ENCODE results near the gene PDK2. TPM values are rescaled to one million over a fixed set of nuclear protein-coding genes. Genes with fewer than 3 reads are reported as not detected.
A peak's percentile ranks its signal among the peaks of the same experiment; 100 is the strongest.

PDK2 gene
- total and polyA plus RNA-seq, 2 of the 4 experiments (the other 2 are of a cell fraction): 26.7 to 104 TPM

GRCh38 chr17:50095626-50096037, 481 bp downstream of the PDK2 start:
- Histone ChIP-seq H2AFZ (replicated peaks; ENCODE audit: low read length, poor library complexity) (peak overlapping the region; percentile 95), H2BK120ac (ENCODE audit: low read depth, low read length) (no peak overlapping the region), H3K36me3 (ENCODE audit: control insufficient read depth, insufficient read depth, low read length) (peaks cover 13% of the 10 kb centered on the region), H3K9me1 (ENCODE audit: insufficient read depth, low read length) (0 out of 2 replicates have a peak, but pooled peaks cover 6% of the 10 kb centered on the region), H4K8ac (ENCODE audit: low read depth in 2 of 2, low read length in 2 of 2) (peak overlapping the region; percentile 38 to 89), H2BK20ac (ENCODE audit: low read depth, low read length) (no peak overlapping the region), H4K5ac (ENCODE audit: low read depth, low read length) (peak overlapping the region; percentile 56), H3K9me3 (ENCODE audit: control insufficient read depth, insufficient read depth, low read length) (no peaks in the 10 kb centered on the region), H3K27me3 (ENCODE audit: control insufficient read depth, insufficient read depth, low read length) (no peaks in the 10 kb centered on the region), H3K23ac (ENCODE audit: low read depth, low read length) (peak overlapping the region; percentile 66; the same call in 1 of the 2 replicates), H4K20me1 (ENCODE audit: insufficient read depth, low read length) (peaks cover 3% of the 10 kb centered on the region), H3K14ac (replicated peaks; ENCODE audit: low read depth, low read length) (peak overlapping the region; percentile 86), H3K9ac (ENCODE audit: low read depth, low read length) (peak overlapping the region; percentile 82), H3K4me1 (ENCODE audit: control insufficient read depth, insufficient read depth, low read length) (peaks cover 9% of the 10 kb centered on the region), H2BK15ac (ENCODE audit: low read depth, low read length) (no peak overlapping the region), H3K56ac (ENCODE audit: extremely low read depth, insufficient read depth, low read length) (peak overlapping the region; percentile 35; the same call in 1 of the 2 replicates), H2BK5ac (ENCODE audit: low read depth, low read length, poor library complexity, severe bottlenecking) (no peak overlapping the region), H3K27ac (ENCODE audit: insufficient read depth, low read length) (peak overlapping the region; percentile 60), H3K18ac (ENCODE audit: low read depth, low read length) (peak overlapping the region; percentile 35; the same call in 1 of the 2 replicates), H2AK9ac (replicated peaks; ENCODE audit: low read depth, low read length, poor library complexity) (peak overlapping the region; percentile 97), H3K4ac (ENCODE audit: low read depth, low read length) (peak overlapping the region; percentile 66), H2AK5ac (ENCODE audit: low read depth, low read length) (peak overlapping the region; percentile 63), H3K4me2 (ENCODE audit: low read depth, low read length) (peak overlapping the region; percentile 92), H4K91ac (ENCODE audit: insufficient read depth, low read depth, low read length) (peak overlapping the region; percentile 37; the same call in 1 of the 2 replicates), H3K4me3 (ENCODE audit: insufficient read depth, low read depth, low read length) (peak overlapping the region; percentile 91), H3K79me1 (ENCODE audit: low read depth in 1 of 2, low read length in 2 of 2) (peaks cover 6 to 15% of the 10 kb centered on the region in 2 experiments; a peak in 3 of 4 replicates)
- BruUV-seq (replicated peaks): no TSS peak
- CTCF ChIA-PET: interaction anchor here (1.0 kb wide), 1 partner anchor 97 kb away, joined by 3 read pairs; no protein-coding TSS in a partner anchor
- intact Hi-C loops (cut with micrococcal nuclease): loop anchor here (1.0 to 2.0 kb wide), 3 partner anchors 53 to 69 kb away; no protein-coding TSS in a partner anchor
- no peak for TF ChIP-seq CEBPB (IDR thresholded peaks at IDR 0.05; ENCODE audit: low read depth, low read length)
- no peak for TF ChIP-seq RFX5 (IDR thresholded peaks at IDR 0.05; ENCODE audit: low read depth, low read length)
- no peak for TF ChIP-seq BHLHE40 (IDR thresholded peaks at IDR 0.05; ENCODE audit: low read depth, low read length)
- TF ChIP-seq CHD1 (IDR thresholded peaks at IDR 0.05; ENCODE audit: low read depth, low read length): no peak
- TF ChIP-seq, protein P1, sequence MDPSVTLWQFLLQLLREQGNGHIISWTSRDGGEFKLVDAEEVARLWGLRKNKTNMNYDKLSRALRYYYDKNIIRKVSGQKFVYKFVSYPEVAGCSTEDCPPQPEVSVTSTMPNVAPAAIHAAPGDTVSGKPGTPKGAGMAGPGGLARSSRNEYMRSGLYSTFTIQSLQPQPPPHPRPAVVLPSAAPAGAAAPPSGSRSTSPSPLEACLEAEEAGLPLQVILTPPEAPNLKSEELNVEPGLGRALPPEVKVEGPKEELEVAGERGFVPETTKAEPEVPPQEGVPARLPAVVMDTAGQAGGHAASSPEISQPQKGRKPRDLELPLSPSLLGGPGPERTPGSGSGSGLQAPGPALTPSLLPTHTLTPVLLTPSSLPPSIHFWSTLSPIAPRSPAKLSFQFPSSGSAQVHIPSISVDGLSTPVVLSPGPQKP (IDR thresholded peaks at IDR 0.05; ENCODE audit: borderline replicate concordance, low read depth, low read length): no peak
- TF ChIP-seq RCOR1 (IDR thresholded peaks at IDR 0.05; ENCODE audit: insufficient replicate concordance, low read length): no peak
- TF ChIP-seq USF2 (IDR thresholded peaks at IDR 0.05; ENCODE audit: low read depth, low read length): no peak
- no peak for TF ChIP-seq MAFK (IDR thresholded peaks at IDR 0.05; ENCODE audit: low read depth, low read length)
- no peak for TF ChIP-seq NFE2L2 (IDR thresholded peaks at IDR 0.05; ENCODE audit: low read depth, low read length)
- TF ChIP-seq POLR2A (IDR thresholded peaks at IDR 0.05; ENCODE audit: low read depth, low read length): no peak
- no peak for TF ChIP-seq MXI1 (IDR thresholded peaks at IDR 0.05; ENCODE audit: borderline replicate concordance, low read depth, low read length)
- no peak for TF ChIP-seq RAD21 (IDR thresholded peaks at IDR 0.05; ENCODE audit: low read length)
- dilution Hi-C loops (cut with HindIII; ENCODE audit: low sequenced_read_pairs, unreplicated experiment): no loop called here
- ATAC-seq (ENCODE audit: low read depth) (no peak), DNase-seq (no peak)
- POLR2A ChIA-PET (ENCODE audit: unreplicated experiment): no interaction called here
- 2% methylated on average over 9 of the region's 12 CpGs; no CpG with 5 or more reads in 1 of the 2 experiments for WGBS, 2 experiments (ENCODE audit: extremely low coverage in 2 of 2, insufficient read length in 1 of 2)
- in situ Hi-C loops (cut with MboI; ENCODE audit: low sequenced_read_pairs): no loop called here
